GM23248 (cell line): ENCODE measurements around the gene CALCOCO2.

ENCODE experiments used
- EZH2 ChIP-seq: fragments of 200-600 bp; sonication (generic); IDR thresholded peaks from 2 replicates; pipeline ENCODE4 v1.6.1; 2018; ENCODE audit warnings: antibody characterized with exemption, mild to moderate bottlenecking; ENCODE audit not compliant: insufficient read depth, poor library complexity, severe bottlenecking
- EZH2phosphoT487 ChIP-seq: fragments of 200-600 bp; sonication (generic); IDR thresholded peaks from 2 replicates; pipeline ENCODE4 v1.6.1; 2018; ENCODE audit warnings: antibody characterized with exemption, moderate library complexity, mild to moderate bottlenecking, low read depth; ENCODE audit not compliant: insufficient read depth

- TF ChIP-seq EZH2 (no peak), EZH2phosphoT487 (no peak)
Observed at GRCh38 chr17:48835971-48836370, 5.1 kb downstream of the CALCOCO2 start.
